ENCODE results near the gene NUP210. TPM values are rescaled to one million over a fixed set of nuclear protein-coding genes. Genes with fewer than 3 reads are reported as not detected.
A peak's percentile ranks its signal among the peaks of the same experiment; 100 is the strongest.

Gene NUP210
- total RNA-seq, 3 donors from 2014 or later (not counting 1 experiment from before 2014, with no cell fraction given) = 156 to 194 (median 179) TPM

DNA sequence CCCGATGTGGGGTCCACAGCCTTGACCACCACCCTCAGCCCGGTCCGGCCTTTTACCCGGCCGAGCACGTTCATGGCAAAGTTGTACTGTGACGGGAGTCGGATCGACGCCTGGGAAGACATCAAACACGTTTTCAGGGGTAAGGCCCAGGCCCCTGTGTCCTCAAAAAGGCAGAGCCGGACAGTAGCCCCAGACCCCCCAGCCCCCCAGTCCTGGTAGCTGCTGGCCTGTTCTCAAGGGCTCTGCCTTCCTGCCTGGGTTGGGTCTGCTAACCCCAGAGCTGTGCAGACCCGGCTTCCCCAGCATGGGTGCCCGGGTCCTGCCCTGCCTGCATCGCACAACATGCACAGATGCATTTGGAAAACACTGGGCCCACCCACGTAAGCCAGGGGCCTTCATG lies 84.6 kb downstream of the NUP210 start:
- TF ChIP-seq, protein P1, sequence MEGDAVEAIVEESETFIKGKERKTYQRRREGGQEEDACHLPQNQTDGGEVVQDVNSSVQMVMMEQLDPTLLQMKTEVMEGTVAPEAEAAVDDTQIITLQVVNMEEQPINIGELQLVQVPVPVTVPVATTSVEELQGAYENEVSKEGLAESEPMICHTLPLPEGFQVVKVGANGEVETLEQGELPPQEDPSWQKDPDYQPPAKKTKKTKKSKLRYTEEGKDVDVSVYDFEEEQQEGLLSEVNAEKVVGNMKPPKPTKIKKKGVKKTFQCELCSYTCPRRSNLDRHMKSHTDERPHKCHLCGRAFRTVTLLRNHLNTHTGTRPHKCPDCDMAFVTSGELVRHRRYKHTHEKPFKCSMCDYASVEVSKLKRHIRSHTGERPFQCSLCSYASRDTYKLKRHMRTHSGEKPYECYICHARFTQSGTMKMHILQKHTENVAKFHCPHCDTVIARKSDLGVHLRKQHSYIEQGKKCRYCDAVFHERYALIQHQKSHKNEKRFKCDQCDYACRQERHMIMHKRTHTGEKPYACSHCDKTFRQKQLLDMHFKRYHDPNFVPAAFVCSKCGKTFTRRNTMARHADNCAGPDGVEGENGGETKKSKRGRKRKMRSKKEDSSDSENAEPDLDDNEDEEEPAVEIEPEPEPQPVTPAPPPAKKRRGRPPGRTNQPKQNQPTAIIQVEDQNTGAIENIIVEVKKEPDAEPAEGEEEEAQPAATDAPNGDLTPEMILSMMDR (IDR thresholded peaks at IDR 0.05) = no peak
- H3K27ac ChIP-seq (ENCODE audit: low read length) = no peak overlapping the region
- H3K36me3 Mint-ChIP-seq = no peaks in the 10 kb centered on the region

DNA sequence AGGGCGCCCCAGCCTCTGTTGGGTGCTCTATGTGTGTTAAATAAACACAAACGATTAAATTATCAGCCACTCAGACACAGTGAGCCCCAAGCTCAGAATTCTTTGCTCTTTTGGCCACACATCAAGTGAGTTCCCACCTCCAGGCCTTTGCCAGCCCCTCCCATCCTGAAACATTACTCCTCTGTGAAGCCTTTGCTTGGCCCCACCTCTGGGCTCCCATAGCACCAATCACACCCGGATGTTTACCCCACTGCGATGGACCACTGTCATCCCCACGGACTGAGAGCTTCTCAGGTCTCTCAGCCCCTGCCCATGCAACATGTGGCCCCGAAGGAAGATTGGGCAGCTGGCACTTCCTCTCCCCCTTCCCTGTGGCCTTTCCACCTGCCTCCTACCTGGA lies 85.1 kb downstream of the NUP210 start:
- ATAC-seq (no peak), DNase-seq (no peak)
- TF ChIP-seq, protein P1 (IDR thresholded peaks at IDR 0.05) = no peak
- peaks cover 96% of the 10 kb centered on the region for H3K36me3 ChIP-seq (ENCODE audit: control insufficient read depth, insufficient read depth, low read length)
- no peak overlapping the region for H3K27ac ChIP-seq (ENCODE audit: low read length)
- Mint-ChIP-seq H3K4me3 (no peak overlapping the region), H3K27me3 (ENCODE audit: low read depth in 2 of 2) (no peaks in the 10 kb centered on the region), H3K4me1 (peaks cover 22 to 28% of the 10 kb centered on the region in 2 donors), H3K36me3 (no peaks in the 10 kb centered on the region), H3K27ac (peak overlapping the region in 1 of 2 donors; percentile 89), H3K9me3 (no peaks in the 10 kb centered on the region)
- 78% methylated on average over 6 of the region's 6 CpGs for WGBS (ENCODE audit: insufficient coverage)
- H3K27me3 ChIP-seq (ENCODE audit: control insufficient read depth, insufficient read depth, low read length) = no peaks in the 10 kb centered on the region
- H3K9me3 ChIP-seq (ENCODE audit: control insufficient read depth, insufficient read depth, low read length) = no peaks in the 10 kb centered on the region
- no peak overlapping the region for H3K4me3 ChIP-seq (ENCODE audit: low read length)
- intact Hi-C loops (cut with micrococcal nuclease) = no loop called here
- peaks cover 30% of the 10 kb centered on the region for H3K4me1 ChIP-seq (ENCODE audit: control insufficient read depth, insufficient read depth, low read length)

More for the DNA sequence above, 84.6 kb downstream of the NUP210 start:
- intact Hi-C loops (cut with micrococcal nuclease) = no loop called here
- no peak overlapping the region for H3K4me3 Mint-ChIP-seq
- DNase-seq = no peak
- 97% methylated on average over 16 of the region's 16 CpGs for WGBS (ENCODE audit: insufficient coverage)
- no peak overlapping the region for H3K4me3 ChIP-seq (ENCODE audit: low read length)
- H3K27me3 ChIP-seq (ENCODE audit: control insufficient read depth, insufficient read depth, low read length) = no peaks in the 10 kb centered on the region
- H3K4me1 ChIP-seq (ENCODE audit: control insufficient read depth, insufficient read depth, low read length) = peaks cover 30% of the 10 kb centered on the region
- no peaks in the 10 kb centered on the region for H3K9me3 ChIP-seq (ENCODE audit: control insufficient read depth, insufficient read depth, low read length)
- H3K27ac Mint-ChIP-seq = peak overlapping the region in 1 of 2 donors; percentile 89
- peaks cover 96% of the 10 kb centered on the region for H3K36me3 ChIP-seq (ENCODE audit: control insufficient read depth, insufficient read depth, low read length)
- peaks cover 22 to 28% of the 10 kb centered on the region in 2 donors for H3K4me1 Mint-ChIP-seq
- ATAC-seq = no peak
- no peaks in the 10 kb centered on the region for H3K27me3 Mint-ChIP-seq (ENCODE audit: low read depth in 2 of 2)
- H3K9me3 Mint-ChIP-seq = no peaks in the 10 kb centered on the region

DNA sequence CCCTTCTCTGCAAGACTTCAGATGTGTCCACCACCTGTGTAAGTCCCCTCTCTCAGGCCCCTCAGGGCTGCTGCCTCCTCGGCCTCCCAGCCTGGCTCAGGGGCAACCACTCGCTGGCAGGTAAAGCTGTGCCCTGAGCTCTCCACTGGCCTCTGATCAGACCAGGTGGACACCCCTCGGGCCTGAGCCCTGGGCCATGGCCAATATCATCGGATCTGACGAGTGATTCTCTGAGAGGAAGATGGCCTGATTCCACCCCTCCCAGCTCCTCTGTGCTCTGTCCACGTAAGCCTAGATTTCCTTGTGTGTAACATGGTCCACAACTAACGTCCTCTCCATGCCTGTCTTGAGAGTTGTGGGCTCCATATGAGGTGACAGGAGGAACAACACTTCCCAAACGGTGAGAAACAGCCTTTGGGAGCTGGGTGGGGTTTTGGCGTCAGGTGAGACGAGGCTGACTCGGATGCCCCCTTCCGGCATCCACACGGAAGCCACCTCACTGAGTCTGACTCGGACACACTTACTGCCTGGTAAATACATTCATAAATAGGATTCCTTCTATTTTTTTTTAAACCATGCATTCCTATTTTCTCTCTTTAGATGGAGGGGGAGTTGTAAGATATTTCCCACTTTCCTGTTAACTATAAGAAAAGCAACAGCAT lies 86.8 kb downstream of the NUP210 start:
- WGBS (ENCODE audit: insufficient coverage) = 97% methylated on average over 13 of the region's 14 CpGs
- H3K27ac ChIP-seq (ENCODE audit: low read length) = no peak overlapping the region
- intact Hi-C loops (cut with micrococcal nuclease) = no loop called here
- H3K27me3 ChIP-seq (ENCODE audit: control insufficient read depth, insufficient read depth, low read length) = no peaks in the 10 kb centered on the region
- peaks cover 16 to 20% of the 10 kb centered on the region in 2 donors for H3K4me1 Mint-ChIP-seq
- H3K4me1 ChIP-seq (ENCODE audit: control insufficient read depth, insufficient read depth, low read length) = peaks cover 29% of the 10 kb centered on the region
- no peak overlapping the region for H3K4me3 Mint-ChIP-seq
- H3K36me3 ChIP-seq (ENCODE audit: control insufficient read depth, insufficient read depth, low read length) = peaks cover 97% of the 10 kb centered on the region
- H3K36me3 Mint-ChIP-seq = no peaks in the 10 kb centered on the region
- no peak overlapping the region for H3K4me3 ChIP-seq (ENCODE audit: low read length)
- no peak for ATAC-seq
- TF ChIP-seq, protein P1 (IDR thresholded peaks at IDR 0.05) = no peak
- H3K9me3 ChIP-seq (ENCODE audit: control insufficient read depth, insufficient read depth, low read length) = no peaks in the 10 kb centered on the region
- H3K9me3 Mint-ChIP-seq = no peaks in the 10 kb centered on the region
- DNase-seq = no peak
- peak overlapping the region; percentile 69 to 89 for H3K27ac Mint-ChIP-seq
- H3K27me3 Mint-ChIP-seq (ENCODE audit: low read depth in 2 of 2) = no peaks in the 10 kb centered on the region

DNA sequence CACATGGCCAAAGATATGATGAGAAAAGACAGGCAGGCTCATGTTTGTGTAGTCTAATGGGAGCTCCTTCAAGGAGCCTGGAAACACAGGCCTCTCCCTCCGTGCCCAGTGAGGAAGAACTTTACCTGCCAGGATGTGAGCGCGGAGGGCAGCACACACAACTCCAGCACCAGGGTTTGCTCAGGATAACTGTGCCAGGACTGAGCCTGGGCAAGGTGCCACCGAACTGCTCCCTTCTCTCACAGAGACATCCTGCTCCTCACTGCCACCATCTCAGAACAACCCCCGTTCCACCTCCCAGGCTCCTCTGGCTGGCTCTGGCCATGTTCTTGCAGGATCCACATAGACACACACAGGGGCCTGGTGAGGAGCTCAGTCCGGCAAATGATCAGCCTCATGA lies 87.4 kb downstream of the NUP210 start:
- Mint-ChIP-seq H3K36me3 (no peaks in the 10 kb centered on the region), H3K9me3 (no peaks in the 10 kb centered on the region), H3K4me3 (no peak overlapping the region), H3K27me3 (ENCODE audit: low read depth in 2 of 2) (no peaks in the 10 kb centered on the region), H3K27ac (peak overlapping the region; percentile 50 to 69), H3K4me1 (peaks cover 14 to 16% of the 10 kb centered on the region in 2 donors)
- ATAC-seq = no peak
- Histone ChIP-seq H3K4me1 (ENCODE audit: control insufficient read depth, insufficient read depth, low read length) (peaks cover 23% of the 10 kb centered on the region), H3K9me3 (ENCODE audit: control insufficient read depth, insufficient read depth, low read length) (no peaks in the 10 kb centered on the region), H3K36me3 (ENCODE audit: control insufficient read depth, insufficient read depth, low read length) (peaks cover 97% of the 10 kb centered on the region), H3K4me3 (ENCODE audit: low read length) (no peak overlapping the region), H3K27me3 (ENCODE audit: control insufficient read depth, insufficient read depth, low read length) (no peaks in the 10 kb centered on the region), H3K27ac (ENCODE audit: low read length) (no peak overlapping the region)
- intact Hi-C loops (cut with micrococcal nuclease) = no loop called here
- DNase-seq = no peak
- TF ChIP-seq, protein P1 (IDR thresholded peaks at IDR 0.05) = no peak
- 93% methylated on average over 6 of the region's 6 CpGs for WGBS (ENCODE audit: insufficient coverage)

Measured in natural killer cell (primary cell).